ENCODE measurements around the gene HIVEP1.

Gene HIVEP1

DNA sequence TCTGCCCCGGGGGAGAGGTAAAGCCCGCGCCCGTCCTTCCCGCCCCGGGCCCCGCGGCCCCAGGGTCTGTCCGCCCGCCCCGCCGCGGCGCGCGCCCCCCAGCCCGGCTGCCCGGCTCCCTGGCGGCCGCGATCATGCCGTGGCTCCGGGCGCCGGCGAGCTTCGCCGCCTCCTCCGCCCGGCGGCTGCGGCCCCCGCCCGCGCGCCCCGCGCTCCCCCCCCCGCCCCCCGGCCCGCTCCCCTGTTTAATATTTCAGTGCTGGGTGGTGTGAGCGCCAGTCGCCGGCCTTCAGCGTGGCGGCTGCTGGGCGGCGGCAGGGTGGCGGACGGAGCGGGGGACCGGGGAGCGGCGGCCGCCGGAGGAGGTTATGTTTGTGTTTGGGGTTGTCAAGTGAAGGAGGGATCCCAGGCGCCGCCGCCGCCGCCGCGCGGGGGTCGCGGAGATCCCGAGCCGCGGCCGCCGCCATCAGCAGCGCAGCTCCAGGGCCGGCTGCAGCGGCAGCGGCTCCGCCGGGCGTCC, at the start of gene HIVEP1:
HIVEP1 (plus strand) TSS at position 275 of the 520 bp plus-strand sequence. CDS start 3,317 bp downstream, outside the sequence.
- DNase-seq (ENCODE audit: low read depth, low spot score) = peak; percentile 7

DNA sequence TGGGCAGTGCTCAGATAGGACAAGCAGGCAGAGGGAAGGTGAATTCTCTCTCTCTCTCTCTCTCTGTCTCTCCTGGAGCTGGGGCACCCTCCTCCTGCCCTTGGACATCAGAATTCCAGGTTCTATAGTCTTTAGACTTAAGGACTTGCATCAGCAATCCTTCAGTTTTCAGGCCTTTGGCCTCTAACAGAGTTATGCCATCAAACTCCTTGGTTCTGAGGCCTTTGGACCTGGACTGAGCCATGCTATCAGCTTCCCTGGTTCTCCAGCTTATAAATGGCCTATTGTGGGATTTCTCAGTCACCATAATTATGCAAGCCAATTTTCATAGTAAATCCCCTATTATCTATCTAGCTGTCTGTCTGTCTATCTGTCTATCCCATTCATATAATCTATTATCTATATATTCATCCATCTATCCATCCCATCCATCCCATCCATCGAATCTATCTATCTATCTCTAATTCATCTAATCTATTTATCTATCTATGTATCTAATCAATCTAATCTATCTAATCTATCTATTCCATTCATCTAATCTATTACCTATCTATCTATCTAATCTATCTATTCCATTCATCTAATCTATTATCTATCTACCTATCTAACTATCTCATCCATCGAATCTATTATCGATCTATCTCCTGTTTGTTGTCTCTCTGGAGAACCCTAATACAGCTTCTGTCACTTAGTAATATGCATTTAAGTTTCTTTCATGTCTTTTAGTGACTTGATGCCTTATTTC, 48.2 kb upstream of the HIVEP1 start:
- DNase-seq (ENCODE audit: low read depth, low spot score) = no peak

DNA sequence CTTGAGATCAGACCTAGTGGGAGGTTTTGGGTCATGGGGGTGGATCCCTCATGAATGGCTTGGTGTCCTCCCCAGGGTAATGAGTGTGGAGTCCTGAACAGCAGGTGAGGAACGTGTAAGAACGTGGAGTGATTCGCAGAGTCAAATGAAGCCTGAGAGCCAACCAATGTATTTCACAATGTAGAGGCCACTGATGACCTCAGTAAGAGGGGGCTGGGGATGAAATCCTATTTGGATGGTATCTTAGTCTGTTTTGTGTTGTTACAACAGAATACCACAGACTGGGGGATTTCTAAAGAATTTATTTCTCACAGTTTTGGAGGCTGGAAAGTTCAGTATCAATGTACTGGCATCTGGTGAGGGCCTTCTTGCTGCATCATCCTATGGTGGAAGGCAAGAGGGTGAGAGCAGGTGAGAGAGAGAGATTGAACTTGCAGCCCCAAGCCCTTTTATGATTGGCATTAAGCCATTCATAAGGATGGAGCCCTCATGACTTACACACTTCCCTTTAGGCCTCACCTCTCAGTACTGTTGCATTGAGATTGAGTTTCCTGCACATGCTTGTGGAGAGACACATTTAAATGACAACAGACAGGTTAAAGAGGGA, 47.3 kb upstream of the HIVEP1 start:
- no peak for DNase-seq (ENCODE audit: low read depth, low spot score)

DNA sequence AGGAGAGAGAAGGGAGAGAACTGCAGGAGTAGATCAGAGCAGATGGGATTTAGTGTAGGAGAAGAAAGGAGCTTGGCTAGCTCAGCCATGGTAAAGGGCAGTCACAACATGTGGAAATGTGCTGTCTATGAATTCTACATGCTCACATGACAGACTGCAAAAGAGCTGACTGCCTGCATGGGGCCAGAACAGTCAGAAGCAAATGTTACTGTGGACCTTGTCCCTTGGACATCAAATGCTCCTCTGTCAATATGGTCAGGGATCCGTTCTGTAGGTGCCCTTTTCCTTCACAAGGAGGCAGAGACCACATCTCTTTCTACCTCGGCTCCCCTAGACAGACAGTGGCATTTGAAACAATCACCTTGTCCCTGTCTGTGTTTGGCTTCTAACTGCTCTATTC, 46.6 kb upstream of the HIVEP1 start:
- DNase-seq (ENCODE audit: low read depth, low spot score) = no peak

DNA sequence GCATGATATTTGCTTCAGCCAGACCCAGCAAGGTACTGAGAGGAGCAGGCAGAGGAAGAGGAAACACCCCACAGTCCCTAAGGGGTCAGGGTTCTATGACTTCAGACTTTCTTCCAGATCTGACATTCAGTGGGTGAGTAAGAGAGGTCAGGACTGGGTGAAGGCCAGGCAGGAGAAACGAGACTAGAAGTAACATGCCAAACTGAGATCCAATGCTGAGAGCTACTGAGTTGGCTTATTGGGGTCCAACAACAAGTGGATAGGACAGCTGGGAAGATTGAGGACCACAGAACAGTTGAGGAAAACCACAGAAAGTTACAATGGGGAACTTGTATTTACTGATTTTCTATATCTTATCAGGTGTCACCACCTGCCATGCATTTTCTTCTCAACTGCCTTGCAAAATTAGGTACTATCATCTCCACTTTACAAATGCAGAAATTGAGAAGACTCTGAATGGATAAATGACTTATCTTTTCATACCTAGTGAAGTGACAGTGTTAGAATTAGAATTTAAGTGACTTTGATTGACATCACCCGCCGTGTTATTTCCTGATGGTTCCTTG, 43.8 kb upstream of the HIVEP1 start:
- DNase-seq (ENCODE audit: low read depth, low spot score) = no peak

DNA sequence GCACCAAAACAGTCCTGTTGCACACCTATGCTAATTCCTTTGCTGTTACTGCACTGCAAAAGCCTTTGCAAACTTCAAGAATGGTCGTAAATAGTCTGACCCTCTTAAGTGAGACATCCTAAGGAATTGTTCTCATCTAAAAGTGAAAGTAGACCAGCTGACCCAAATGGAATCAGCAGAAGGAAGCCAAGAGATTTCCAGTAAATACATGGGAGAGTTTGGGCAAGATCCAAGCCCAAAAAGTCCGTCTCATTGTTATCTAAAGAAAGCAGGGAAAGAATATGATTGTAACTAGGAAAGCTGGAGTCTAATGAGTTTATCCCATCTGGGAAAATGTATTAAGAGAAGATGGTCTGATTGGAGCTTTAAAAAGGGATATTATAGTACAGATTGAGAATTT, 43.0 kb upstream of the HIVEP1 start:
- DNase-seq (ENCODE audit: low read depth, low spot score) = no peak

DNA sequence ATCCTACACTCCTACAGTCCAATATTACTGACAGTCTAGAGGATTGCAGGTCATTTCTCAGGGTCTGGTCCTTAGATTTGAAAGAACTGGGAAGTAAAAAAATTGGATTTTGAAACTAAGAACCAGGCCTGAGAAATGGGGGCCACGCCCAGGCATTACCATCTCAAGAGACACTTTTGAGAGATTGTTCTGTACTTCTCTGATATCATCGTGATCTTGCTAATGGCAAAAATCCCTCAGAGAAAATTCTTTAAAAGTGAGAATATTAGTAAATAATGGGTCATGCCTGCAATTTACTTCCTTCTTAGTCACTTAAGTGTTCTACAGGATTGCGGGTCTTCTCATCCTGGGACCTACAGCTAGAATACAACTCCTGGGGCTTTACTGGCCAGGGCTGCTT, 42.0 kb upstream of the HIVEP1 start:
- DNase-seq (ENCODE audit: low read depth, low spot score) = no peak

DNA sequence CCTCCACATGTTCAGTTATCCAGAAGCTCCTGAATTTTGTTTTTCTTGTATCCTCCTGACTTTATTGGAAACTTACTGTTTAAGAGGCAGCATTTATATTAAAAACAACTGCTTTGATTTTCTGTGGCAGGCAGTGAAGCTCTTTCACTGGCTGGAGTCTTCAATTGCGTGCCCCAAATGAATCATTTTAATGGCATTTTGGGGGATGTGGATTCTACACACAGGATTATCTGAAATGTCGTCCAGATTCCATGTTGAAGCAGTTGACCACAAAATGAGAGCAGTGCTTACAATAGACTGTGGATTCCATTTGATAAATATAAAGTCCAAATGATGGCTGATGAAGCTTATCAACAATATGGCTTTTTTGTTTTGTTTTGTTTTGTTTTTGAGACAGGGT, 41.0 kb upstream of the HIVEP1 start:
- DNase-seq (ENCODE audit: low read depth, low spot score) = no peak

DNA sequence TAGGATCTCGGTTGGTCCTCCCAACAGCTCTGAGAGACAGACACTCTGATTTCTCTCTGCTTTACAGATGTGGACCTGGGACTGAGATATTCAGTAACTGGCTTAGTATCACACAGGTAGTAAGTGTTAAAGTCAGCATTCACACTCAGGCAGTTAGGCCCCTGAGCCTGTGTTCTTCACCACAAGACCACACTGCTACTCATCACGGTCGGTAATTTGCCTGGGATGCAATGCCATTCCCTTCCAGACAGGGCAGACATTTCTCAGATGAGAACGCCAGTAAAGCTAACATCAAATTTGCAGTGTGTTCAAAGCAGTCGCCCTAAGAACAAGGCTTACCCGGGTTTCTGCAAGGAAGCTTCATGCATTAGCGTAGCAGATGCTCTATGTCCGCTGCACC, 39.8 kb upstream of the HIVEP1 start:
- DNase-seq (ENCODE audit: low read depth, low spot score) = no peak

DNA sequence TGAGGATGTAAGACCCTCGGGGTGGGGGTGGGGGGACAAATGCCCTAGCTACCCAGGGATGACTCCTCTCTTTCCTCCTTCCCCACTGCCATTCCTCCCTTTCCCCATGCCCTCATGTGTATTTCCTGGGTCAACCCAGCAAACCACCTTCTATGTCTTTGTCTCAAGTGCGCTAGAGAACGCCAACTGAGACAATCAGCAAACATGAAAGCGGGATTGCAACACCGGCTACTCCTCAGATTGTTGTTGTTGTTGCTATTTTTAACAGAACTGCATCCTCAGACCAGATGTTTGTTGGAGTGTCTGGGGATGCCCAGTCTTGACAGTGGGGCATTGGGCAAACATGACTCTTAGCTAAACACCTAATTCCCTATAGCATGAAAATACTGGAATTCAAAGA, 39.3 kb upstream of the HIVEP1 start:
- DNase-seq (ENCODE audit: low read depth, low spot score) = no peak

DNA sequence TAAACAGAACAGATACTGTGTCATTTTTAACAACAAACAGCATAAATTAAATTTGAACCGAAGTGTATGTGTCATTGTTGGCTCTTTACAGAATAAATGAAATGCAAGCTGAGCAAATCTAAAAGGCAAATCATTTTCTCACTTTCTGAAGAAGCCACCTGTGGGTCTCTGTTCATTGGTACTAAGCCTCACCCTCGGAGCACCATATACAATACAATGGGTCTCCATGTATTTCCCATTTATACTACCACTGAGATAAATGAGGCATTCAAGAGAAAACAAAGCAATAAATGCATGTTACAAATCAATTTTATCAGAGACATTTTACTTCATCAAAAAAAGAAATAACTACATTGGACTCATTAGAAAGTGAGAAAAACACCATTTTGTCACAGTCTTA, 38.9 kb upstream of the HIVEP1 start:
- no peak for DNase-seq (ENCODE audit: low read depth, low spot score)

DNA sequence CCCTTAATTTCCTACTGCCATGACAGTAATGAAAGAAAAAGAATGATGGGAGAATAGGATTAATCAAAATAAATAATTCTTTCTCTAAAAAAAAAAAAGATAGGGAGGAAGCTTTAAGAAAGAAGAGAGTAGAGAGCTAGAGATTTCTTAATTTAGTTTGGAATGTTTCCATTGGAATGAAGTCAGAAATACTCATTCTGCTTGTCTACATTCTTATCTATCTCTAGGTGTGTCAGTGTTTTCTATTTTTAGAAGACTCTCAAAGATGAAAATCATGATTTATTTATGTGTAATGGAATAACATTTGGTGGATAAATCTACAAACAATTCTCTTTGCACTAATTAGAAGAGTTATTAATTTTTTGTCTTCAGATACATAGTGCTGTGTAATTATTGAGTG, 38.0 kb upstream of the HIVEP1 start:
- no peak for DNase-seq (ENCODE audit: low read depth, low spot score)

DNA sequence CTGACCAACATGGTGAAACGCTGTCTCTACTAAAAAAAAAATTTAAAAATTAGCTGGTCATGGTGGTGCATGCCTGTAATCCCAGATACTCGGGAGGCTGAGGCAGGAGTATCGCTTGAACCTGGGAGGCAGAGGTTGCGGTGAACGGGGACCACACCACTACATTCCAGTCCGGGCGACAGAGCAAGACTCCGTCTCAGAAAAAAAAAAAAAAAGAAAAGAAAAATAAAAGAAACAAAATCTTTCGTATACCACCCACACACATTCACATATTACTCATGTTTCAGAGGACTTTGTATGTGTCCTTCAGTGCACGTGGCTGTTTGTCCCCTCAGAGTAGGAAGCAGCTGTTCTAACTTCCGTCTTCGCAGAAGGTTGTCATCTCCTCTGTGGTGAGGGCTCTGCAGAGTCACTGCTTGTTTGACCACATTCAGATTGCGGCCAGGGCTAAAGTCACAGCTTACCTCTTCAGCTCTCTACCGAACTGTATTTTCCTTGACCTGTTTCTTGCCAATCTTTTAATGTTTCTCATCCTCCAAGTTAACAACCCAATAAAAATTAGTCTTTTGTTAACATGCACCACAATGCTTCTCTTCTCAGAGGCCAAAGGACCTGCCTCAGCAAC, 36.6 kb upstream of the HIVEP1 start:
- DNase-seq (ENCODE audit: low read depth, low spot score) = no peak

DNA sequence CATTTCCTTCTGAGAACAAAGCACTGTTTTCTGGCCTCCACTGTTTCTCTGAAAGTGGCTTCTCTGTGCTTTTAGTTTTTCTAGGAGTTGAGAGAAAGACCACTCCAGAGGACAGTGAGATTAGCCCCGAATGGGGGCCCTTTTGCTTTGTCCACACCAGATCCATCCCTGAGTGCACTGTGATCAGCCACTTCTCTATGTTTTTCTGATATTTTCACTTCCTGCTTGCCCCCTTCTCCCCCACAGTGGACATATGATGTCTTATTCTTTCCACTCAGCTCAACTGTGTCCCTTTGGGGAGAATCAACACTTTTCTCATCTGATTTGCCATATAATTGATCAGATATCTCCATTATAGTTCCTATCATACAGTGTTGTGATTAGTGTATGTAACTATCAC, 35.6 kb upstream of the HIVEP1 start:
- no peak for DNase-seq (ENCODE audit: low read depth, low spot score)

DNA sequence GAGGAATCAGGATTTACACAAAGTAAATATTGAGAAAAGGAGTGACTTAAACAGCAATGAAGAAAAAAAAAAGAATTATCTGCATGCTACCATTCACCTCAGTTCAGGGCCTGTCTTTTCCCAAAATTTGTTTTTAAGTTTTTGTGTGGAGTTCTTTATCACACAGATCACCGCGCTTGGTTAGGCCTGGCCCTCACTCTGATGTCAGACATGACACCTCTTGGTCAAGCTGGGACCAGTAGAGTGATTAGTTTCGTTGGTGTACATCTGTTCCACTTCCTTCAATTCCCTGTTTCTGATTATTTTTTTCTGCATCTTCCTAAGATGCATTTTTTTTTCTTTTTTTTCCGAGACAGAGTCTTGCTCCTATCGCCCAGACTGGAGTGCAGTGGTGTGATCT, 34.9 kb upstream of the HIVEP1 start:
- no peak for DNase-seq (ENCODE audit: low read depth, low spot score)

DNA sequence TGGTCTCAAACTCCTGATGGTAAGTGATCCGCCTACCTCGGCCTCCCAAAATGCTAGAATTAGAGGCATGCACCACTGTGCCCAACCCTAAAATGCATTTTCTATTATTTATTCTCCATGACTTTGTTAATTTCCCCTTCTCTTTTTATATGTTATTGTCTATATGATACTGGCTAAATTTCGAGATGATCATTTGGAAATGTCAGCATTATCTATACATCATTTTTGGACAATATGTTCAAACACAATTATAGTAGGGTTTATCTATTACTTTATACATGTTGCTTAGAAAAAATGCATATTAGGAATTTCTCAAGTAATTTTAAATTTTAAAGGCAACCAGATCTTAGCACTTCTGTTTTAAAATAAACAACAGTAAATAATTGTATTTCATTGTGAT, 34.4 kb upstream of the HIVEP1 start:
- no peak for DNase-seq (ENCODE audit: low read depth, low spot score)

DNA sequence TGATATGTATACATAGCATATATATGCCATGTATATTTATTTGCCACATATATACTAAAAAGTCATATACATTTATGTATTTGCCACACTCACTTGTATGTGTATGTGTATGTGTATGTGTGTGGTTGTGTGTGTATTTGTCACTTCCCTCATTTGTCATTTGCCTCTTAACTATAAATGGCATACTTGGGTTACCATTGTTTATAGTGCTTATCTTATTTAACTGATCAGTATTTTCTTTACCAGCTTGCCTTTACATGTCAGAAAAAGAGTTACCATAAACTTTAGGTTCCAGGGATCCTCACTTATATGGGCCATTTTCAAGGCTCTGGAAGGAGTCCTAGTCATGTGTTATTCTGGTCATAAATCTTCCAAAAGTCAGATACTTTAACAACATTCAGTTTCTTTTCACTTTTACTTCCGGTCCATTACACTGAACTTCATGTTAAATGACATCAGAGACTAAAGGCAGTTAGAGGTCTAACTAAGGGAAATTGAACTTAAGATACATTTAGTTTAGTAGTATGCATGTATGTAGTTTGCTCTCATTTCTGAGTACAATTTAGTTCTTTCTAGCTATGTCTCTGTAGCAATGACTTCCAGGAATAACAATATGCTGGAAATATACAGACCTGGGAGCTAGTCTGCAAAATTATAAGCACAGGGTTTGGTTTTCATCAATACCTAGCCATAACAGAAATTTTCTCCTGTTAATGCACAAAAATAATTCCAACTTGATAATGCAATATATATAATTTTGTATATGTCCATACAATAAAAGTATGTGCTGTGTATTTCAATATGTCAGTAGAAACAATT, 33.7 kb upstream of the HIVEP1 start:
- DNase-seq (ENCODE audit: low read depth, low spot score) = no peak

DNA sequence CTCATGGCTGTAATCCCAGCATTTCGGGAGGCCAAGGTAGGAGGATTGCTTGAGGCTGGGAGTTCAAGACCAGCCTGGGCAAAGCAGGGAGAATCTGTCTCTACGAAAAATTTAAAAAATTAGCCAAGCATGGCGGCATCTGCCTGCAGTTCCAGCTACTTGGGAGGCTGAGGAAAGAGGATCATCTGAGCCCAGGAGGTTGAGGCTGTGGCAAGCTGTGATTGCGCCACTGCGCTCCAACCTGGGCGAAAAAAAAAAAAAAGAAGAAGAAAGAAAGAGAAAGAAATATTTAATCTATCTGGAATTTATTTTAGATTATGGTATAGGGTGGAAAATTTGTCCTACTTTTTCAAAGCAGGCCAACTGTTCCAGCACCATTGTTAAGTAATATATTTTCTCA, 32.2 kb upstream of the HIVEP1 start:
- no peak for DNase-seq (ENCODE audit: low read depth, low spot score)

DNA sequence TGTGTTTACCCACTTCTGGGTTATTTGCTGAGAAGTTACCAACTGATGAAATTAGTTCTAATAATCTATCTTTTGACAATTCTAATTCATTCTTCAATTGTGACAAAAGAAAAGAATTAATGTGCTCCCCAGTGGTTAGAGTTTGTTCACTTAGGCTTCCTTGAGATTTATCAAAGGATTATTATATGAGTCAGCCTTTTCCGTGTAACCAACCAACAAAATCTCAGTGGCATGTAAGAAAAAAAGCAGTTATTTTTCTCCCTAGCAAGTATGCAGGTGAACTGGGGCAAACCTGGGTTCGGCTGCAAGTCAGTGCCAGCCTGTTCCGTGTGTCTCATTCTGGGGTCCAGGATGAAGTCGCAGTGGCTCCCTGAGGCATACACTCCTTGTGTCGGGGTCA, 28.8 kb upstream of the HIVEP1 start:
- DNase-seq (ENCODE audit: low read depth, low spot score) = no peak

DNA sequence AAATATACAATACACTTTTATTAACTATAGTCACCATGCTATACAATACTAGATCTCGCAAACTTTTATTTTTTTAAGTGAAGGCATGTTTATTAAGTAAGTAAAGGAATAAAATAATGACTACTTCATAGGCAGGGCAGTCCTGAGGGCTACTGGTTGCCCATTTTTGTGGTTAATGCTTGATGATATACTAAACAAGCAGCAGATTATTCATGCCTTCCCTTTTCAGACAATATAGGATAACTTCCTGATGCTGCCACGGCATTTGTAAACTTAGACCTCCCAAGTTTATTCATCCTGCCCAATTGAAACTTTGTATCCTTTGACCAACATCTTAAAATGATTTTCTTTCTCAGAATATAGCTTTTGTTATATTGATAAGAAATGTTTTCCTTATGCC, 24.7 kb upstream of the HIVEP1 start:
- DNase-seq (ENCODE audit: low read depth, low spot score) = no peak

DNA sequence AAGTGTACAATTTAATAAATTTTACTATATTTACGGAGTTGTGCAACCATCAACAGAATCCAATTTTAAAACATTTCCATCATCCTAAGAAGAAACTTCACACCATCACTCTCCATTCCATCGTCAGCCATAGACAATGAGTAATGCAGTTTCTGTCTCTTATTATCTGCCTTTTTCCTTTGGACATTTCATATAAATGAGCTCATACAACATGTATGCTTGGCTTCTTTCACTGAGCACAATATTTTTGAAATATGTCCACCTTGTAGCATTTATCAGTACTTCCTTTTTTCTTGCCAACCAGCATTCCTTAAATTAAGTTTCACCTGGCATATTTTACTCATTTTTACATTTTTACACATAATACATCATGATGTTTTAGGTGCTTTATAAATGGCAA, 22.7 kb upstream of the HIVEP1 start:
- no peak for DNase-seq (ENCODE audit: low read depth, low spot score)

DNA sequence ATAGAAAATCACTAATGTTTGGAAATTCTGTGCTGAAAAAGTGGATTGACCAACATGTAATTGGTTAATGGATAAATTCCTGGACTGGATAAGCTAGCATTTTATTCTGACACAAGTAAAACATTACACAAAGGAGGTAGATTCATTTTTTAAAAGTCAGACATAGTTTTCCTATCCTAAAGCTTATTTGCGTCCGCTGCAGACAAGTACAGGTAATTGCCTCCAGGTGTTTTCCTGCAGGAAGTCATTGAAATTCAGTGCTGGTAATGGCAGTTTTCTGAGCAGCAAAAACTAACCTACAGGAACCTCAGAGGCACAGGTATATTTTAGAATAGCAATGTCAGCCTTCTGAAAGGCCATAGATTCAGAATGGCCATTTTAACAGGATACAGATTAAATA, 20.0 kb upstream of the HIVEP1 start:
- no peak for DNase-seq (ENCODE audit: low read depth, low spot score)

Data from activated naive CD8-positive, alpha-beta T cell treated with anti-CD3 and anti-CD28 coated beads, Interleukin-2, amount 50 U/mL, for 16 hours (primary cell).